Measurements from ENCODE around the gene ENGASE.

- TF ChIP-seq POLR2AphosphoS5 (IDR thresholded peaks at IDR 0.05; ENCODE audit: low read depth, low read length) = no peak
- no peak for TF ChIP-seq NRF1 (IDR thresholded peaks at IDR 0.05; ENCODE audit: low read depth, low read length)
- no peak for TF ChIP-seq MAX (IDR thresholded peaks at IDR 0.05)
- TF ChIP-seq POLR2A (IDR thresholded peaks at IDR 0.05; ENCODE audit: control extremely low read depth in 1 of 2, low read depth in 2 of 2, low read length in 2 of 2) = no peak
Measured at GRCh38 chr17:79049821-79050220, 24.8 kb upstream of the ENGASE start.
